Right lobe of liver (tissue), 6 donors: Measurements from ENCODE around the gene AGTPBP1. TPM values are rescaled to one million over a fixed set of nuclear protein-coding genes. Genes with fewer than 3 reads are reported as not detected.
"Not testable (repeated sequence)": the region's sequence is repeated elsewhere in the genome, so short reads cannot be mapped to it uniquely, and the experiment has no call there.

ENCODE experiments used
- ATAC-seq, 4 donors: fragments of 200-7000 bp; cut with Tn5 transposase; one replicate each; pipeline ENCODE4 v1.9.1; 2020; ENCODE audit warnings: mild to moderate bottlenecking in 4 of 4, moderate library complexity in 4 of 4
- DNase-seq, 3 donors: peaks; one replicate each; pipeline ENCODE4 v3.0.0-alpha.2; 2020
- H3K27ac ChIP-seq, 3 donors: fragments of 200-600 bp; one replicate each; pipeline ENCODE4 v1.8.0; 2022
- H3K27me3 ChIP-seq, 2 donors: fragments of 200-600 bp; one replicate each; pipeline ENCODE4 v1.8.0; 2022
- H3K36me3 ChIP-seq, 4 donors: fragments of 200-600 bp; sonication (generic) in 1 of 4; one replicate each; pipeline versions ENCODE4 v1.5.1 to v1.8.0; 2017 to 2022; ENCODE audit warnings: control low read depth in 1 of 4
- H3K4me1 ChIP-seq, 4 donors: fragments of 200-600 bp; sonication (generic) in 1 of 4; one replicate each; pipeline versions ENCODE4 v1.5.1 to v1.8.0; 2017 to 2022; ENCODE audit warnings: control low read depth in 1 of 4
- H3K4me3 ChIP-seq, 3 donors: fragments of 200-600 bp; one replicate each; pipeline ENCODE4 v1.8.0; 2022
- H3K9me3 ChIP-seq, 4 donors: fragments of 200-600 bp; sonication (generic) in 1 of 4; one replicate each; pipeline versions ENCODE4 v1.5.1 to v1.8.0; 2017 to 2022; ENCODE audit warnings: control low read depth in 1 of 4
- CTCF ChIP-seq, 4 donors: fragments of 200-600 bp in 3 of 4; fragments of 450-650 bp in 1 of 4; IDR thresholded peaks; one replicate each; pipeline versions ENCODE4 v1.5.1 to v1.8.0; 2016 to 2022; ENCODE audit warnings: antibody characterized with exemption in 4 of 4, mild to moderate bottlenecking in 2 of 4
- POLR2A ChIP-seq: fragments of 450-650 bp; IDR thresholded peaks from one replicate; pipeline ENCODE4 v1.6.1; 2017; ENCODE audit warnings: antibody characterized with exemption, mild to moderate bottlenecking
- WGBS: methylation state at CpG from one replicate; pipeline ENCODE4 v1.1.6; 2018; ENCODE audit warnings: low coverage, low lambda C conversion rate; ENCODE audit not compliant: insufficient coverage; ENCODE audit errors: missing lambda C conversion rate; 5-methylcytosine and 5-hydroxymethylcytosine counted together
- intact Hi-C, 2 donors: fragments of 100-400 bp; cut with DNase I; formaldehyde crosslinking; loops; one replicate each; pipeline versions ENCODE4 v1.11.2 to v1.14.1; 2022
- total RNA-seq, 6 experiments: library from RNA; depleted of rRNA in 2 of 6; stranded (reverse); fragments of >200 nt in 2 of 6; fragmentation: NEBNext Ultra II Directional in 3 of 6; extraction: Animal tissue kit (Norgen Biotek cat#: 25700) in 3 of 6; gene quantifications; one replicate each; pipeline versions ENCODE4 v1.1.0 to v1.2.4, GENCODE V29; 2016 to 2023
- donor health status: DM: no; HTN: yes; CAD: no.
- donor health status: DM: no; HTN: no; CAD: no.
- donor health status: DM: no; HTN: no; CAD: no.
- donor health status: DM: no; HTN: yes; CAD: no.
- donor health status: DM: no; HTN: yes; CAD: no.

Gene AGTPBP1
- total RNA-seq, 6 experiments from 2014 or later, result 5.1 to 7.7 (median 6.5) TPM

GRCh38 chr9:85723215-85723614 lies 18.5 kb downstream of the AGTPBP1 start:
- Histone ChIP-seq H3K4me1 (peaks cover 0 to 5% (median 0%) of the 10 kb centered on the region in 4 donors), H3K9me3 (no peaks in the 10 kb centered on the region), H3K36me3 (no peaks in the 10 kb centered on the region), H3K27me3 (no peaks in the 10 kb centered on the region), H3K27ac (no peak overlapping the region), H3K4me3 (no peak overlapping the region)
- TF ChIP-seq POLR2A (no peak), CTCF (IDR thresholded peaks at IDR 0.05) (no peak)
- 82% methylated on average over 2 of the region's 7 CpGs for WGBS
- no peak for ATAC-seq
- no peak for DNase-seq
- intact Hi-C loops, result no loop called here

GRCh38 chr9:85719411-85719810 lies 22.3 kb downstream of the AGTPBP1 start:
- H3K4me1 ChIP-seq, H3K36me3 ChIP-seq, H3K9me3 ChIP-seq, DNase-seq, ATAC-seq, H3K27me3 ChIP-seq, intact Hi-C loops, H3K27ac ChIP-seq, H3K4me3 ChIP-seq: not testable (repeated sequence)

- 100% methylated on average over 2 of the region's 4 CpGs for WGBS
- H3K27ac ChIP-seq, H3K9me3 ChIP-seq, H3K4me3 ChIP-seq, H3K36me3 ChIP-seq, H3K27me3 ChIP-seq, DNase-seq, intact Hi-C loops, ATAC-seq, H3K4me1 ChIP-seq: not testable (repeated sequence)
These were observed 23.9 kb downstream of the AGTPBP1 start for GRCh38 chr9:85717818-85718217.

- DNase-seq, result no peak
- H3K9me3 ChIP-seq, result no peaks in the 10 kb centered on the region
These were observed 24.5 kb downstream of the AGTPBP1 start for GRCh38 chr9:85717220-85717619.

GRCh38 chr9:85716031-85716877 lies 25.5 kb downstream of the AGTPBP1 start:
- Histone ChIP-seq H3K27me3 (no peaks in the 10 kb centered on the region), H3K36me3 (no peaks in the 10 kb centered on the region), H3K27ac (no peak overlapping the region), H3K4me3 (no peak overlapping the region), H3K9me3 (no peaks in the 10 kb centered on the region), H3K4me1 (no peaks in the 10 kb centered on the region)
- no peak for DNase-seq
- WGBS, result 64% methylated on average over 5 of the region's 5 CpGs
- peak in 2 of 4 donors; percentile 33 to 42 for ATAC-seq
- TF ChIP-seq CTCF (IDR thresholded peaks at IDR 0.05) (peak in 1 of 4 donors; percentile 2), POLR2A (no peak)
- intact Hi-C loops, result no loop called here

More at GRCh38 chr9:85717220-85717619, 24.5 kb downstream of the AGTPBP1 start:
- Histone ChIP-seq H3K4me3 (no peak overlapping the region), H3K4me1 (no peaks in the 10 kb centered on the region), H3K36me3 (no peaks in the 10 kb centered on the region), H3K27ac (no peak overlapping the region), H3K27me3 (no peaks in the 10 kb centered on the region)
- TF ChIP-seq CTCF (IDR thresholded peaks at IDR 0.05) (no peak), POLR2A (no peak)
- no peak for ATAC-seq
- intact Hi-C loops, result no loop called here
- 88% methylated on average over 6 of the region's 6 CpGs for WGBS
